Measurements from ENCODE around the gene NDUFS8.
A peak's percentile ranks its signal among the peaks of the same experiment; 100 is the strongest.
"Not testable (repeated sequence)": the region's sequence is repeated elsewhere in the genome, so short reads cannot be mapped to it uniquely, and the experiment has no call there.

NDUFS8 gene

DNA sequence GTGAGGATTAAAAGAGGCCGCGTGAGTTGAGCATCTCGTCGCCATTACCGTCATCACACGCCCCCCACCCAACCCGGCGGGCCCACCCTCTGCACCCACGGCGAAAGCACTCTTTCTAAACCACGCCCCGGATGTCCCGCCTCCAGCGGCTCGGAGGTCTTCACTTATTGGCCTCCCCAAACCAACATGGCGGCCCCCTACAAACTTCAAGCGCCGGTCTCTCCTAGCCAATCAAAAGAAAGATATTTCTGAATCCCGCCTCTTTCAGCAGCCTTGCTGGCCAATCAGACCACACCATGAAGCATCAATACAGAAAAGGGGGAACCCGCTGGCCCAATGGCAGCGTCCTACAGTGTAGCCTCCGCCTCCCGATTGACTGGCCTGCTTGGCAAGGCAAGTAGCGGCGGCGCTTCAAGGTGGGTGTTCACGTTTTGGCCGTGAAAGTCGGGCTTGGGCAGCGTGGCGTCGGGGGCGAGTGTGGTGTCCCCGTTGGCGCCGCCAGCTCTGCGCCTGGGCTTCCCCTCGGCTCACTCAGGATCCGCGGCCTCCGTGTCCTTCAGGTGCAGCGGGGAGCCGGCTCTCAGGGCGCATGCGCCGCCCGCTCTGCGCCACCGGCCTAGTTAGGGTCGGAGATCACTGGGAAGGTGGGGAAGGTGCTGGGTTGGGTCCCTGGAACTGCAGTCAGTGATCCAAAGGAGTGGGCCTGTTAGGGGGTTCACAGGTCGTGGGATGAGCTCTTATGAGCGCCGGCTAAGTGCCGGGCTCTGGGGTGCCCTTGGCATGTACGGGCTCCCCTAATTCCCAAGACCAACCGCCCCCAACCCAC, at the start of gene NDUFS8:
Gene NDUFS8, plus strand, starts transcription at position 364 of the 826 bp plus-strand sequence. CDS start 1,471 bp downstream, outside the sequence.
- TF ChIP-seq, protein P1, sequence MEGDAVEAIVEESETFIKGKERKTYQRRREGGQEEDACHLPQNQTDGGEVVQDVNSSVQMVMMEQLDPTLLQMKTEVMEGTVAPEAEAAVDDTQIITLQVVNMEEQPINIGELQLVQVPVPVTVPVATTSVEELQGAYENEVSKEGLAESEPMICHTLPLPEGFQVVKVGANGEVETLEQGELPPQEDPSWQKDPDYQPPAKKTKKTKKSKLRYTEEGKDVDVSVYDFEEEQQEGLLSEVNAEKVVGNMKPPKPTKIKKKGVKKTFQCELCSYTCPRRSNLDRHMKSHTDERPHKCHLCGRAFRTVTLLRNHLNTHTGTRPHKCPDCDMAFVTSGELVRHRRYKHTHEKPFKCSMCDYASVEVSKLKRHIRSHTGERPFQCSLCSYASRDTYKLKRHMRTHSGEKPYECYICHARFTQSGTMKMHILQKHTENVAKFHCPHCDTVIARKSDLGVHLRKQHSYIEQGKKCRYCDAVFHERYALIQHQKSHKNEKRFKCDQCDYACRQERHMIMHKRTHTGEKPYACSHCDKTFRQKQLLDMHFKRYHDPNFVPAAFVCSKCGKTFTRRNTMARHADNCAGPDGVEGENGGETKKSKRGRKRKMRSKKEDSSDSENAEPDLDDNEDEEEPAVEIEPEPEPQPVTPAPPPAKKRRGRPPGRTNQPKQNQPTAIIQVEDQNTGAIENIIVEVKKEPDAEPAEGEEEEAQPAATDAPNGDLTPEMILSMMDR (IDR thresholded peaks at IDR 0.05; ENCODE audit: low read depth, low read length, missing control alignments), result no peak
- DNase-seq (ENCODE audit: low read depth), result peak; percentile 98
- H3K4me3 ChIP-seq (ENCODE audit: low read depth, low read length), result peak within 1 kb of the TSS; percentile 88

DNA sequence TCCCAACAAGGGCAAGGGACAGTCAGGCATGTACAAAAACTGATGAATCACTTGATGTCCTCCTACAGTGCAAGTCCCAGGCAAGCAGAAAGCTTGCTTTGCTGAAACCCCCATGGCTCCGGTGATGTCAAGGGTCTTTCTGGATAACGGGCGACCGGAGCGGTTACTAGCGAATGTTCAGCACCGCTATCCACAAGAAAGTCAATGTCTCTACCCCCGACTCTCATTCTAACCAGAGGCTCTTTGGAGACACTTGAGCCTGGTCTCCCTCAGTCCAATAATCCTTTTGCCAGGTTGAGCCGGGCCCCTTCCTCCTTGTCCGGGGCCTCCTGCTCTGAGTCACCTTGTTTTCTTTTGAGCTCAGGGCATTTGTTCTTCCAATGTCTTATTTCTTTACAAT, 49.3 kb upstream of the NDUFS8 start:
- not testable (repeated sequence) for H3K4me3 ChIP-seq (ENCODE audit: low read depth, low read length); DNase-seq (ENCODE audit: low read depth)

DNA sequence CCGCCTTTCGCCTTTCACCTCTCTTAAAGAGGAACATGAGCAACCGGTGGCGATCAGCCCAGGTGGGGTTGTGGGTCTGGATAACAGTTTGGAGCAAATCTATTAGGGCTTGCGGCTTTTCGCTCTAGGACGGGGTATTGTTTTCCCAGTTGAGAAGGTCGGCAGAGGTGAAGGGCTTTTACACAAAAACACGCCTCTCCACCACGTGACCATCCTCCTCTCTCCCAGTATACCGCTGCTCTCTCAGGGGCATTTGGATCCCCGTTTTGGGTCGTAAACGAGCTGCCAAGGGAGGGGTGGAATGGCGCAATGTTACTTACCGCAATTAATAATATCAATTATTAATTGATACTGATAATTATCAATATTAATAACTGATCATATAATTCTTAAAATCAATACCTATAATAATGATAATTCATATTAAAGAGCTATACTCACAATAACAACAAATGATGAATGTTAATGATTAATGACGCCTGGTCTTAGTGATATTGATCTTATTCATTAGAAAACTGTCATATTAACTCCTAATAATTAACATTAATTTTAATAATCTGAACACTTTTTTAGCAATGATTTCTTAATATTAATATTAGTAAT, 48.1 kb upstream of the NDUFS8 start:
- not testable (repeated sequence) for H3K4me3 ChIP-seq (ENCODE audit: low read depth, low read length); DNase-seq (ENCODE audit: low read depth)

DNA sequence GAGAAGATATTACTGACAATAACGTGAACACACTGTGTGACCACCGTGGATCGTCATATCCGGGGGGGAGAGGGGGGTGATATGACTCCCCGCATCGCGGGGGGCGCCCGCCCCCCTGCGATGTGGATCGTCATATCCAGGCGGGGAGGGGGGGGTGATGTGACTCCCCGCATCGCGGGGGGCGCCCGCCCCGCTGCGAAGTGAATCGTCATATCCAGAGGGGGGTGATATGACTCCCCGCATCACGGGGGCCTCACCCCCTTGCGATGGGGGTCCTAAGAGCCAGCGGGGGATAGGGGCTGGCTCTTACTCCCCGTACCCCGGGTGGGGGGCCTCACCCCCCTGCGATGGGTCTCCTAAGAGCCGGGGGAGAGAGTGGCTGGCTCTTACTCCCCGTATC, 46.5 kb upstream of the NDUFS8 start:
- no peak overlapping the region for H3K4me3 ChIP-seq (ENCODE audit: low read depth, low read length)
- no peak for DNase-seq (ENCODE audit: low read depth)

DNA sequence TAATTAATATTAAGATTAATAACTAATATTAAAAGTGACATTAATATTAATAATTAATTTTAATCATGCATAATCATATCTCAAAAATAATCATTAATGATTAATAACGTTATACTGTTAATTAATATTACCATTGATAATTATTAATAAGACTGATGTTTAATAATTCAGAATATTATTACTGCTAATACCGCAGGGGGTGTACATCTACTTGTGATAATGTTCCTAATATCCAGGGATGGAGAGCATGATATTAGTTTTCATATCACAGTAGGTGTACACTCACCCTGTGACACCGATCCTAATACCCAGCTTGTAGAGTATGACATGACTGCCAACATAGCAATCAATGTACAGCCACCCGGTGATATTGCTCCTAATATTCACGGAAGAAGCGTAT, 45.2 kb upstream of the NDUFS8 start:
- not testable (repeated sequence) for H3K4me3 ChIP-seq (ENCODE audit: low read depth, low read length); DNase-seq (ENCODE audit: low read depth)

More for the DNA sequence above, 46.5 kb upstream of the NDUFS8 start:
- TF ChIP-seq, protein P1 (IDR thresholded peaks at IDR 0.05; ENCODE audit: low read depth, low read length, missing control alignments), result no peak

DNA sequence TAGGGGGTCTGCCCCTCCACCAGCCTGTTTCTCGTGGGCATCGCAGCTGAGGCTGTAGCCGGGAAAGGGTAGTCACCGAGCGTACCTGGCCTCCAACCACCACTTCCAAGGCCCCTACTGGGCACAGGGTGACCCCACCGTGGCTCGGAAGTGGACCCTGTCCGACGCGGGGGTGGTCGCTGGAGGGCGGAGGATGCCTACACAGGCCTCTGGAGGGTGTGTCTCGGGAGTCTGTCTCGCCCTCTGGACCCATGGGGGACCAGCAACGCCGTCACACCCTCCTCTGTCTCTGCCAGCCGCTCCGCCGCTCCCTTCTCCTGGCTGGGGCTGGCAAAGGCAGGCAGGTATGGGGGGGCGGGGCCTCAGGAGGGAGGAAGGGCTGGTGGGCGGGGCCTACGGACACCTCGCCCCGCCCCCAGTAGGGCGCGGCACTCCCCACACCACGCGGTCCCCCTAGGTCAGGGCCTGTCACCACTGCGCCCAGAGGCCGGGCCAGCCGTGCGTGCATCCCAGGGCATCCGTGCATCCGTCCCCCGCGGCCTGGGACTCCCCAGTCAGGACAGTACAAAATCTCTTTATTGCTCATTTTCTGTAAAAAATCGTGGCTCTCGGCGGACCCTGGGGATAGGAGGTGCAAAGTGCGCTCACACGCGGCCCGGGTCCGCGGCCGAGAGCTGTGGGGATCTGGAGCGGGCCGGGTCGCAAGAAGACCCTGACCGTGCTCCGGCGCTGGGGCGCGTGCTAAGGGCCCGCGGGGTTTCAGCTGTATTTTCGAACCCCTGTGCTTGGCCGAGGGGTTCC, 39.7 kb upstream of the NDUFS8 start:
- H3K4me3 ChIP-seq (ENCODE audit: low read depth, low read length); DNase-seq (ENCODE audit: low read depth): not testable (repeated sequence)

DNA sequence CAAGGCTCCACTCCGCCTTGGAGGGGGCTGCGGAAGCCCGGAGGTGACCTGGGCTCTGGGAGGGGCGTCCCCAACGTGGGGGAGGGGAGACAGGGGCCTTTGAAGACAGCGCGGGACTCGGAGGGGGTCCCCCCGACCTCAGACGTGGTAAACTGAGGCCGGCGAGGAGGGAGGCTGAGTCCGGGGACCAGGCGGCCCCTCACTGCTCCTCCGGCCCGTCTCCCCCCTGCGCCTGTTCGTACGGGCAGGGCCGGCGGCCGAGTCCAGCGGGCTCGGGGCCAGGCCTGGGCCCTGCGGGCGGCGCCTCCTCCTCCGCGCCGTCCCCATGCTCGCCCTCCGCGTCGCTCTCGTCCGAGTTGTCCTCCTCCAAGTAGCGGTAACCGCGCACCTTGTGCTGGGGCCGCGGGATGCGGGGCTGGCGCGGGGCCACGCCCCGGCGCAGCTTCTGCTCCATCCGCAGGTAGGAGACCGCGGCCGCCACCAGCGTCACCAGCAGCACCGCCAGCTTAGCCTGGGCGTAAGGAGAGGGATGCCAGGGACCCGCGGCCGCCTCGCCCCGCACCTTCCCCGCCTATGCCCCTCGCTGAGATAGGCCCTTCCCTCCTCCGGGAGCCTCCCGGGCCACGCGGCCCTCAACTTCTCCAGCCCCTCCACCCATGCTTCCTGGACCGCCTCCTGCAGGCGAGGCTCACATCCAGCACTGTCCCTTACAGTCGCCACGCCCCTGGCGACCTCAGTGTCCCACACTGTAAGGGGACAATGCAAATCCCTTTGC, 38.9 kb upstream of the NDUFS8 start:
- not testable (repeated sequence) for DNase-seq (ENCODE audit: low read depth); H3K4me3 ChIP-seq (ENCODE audit: low read depth, low read length)

DNA sequence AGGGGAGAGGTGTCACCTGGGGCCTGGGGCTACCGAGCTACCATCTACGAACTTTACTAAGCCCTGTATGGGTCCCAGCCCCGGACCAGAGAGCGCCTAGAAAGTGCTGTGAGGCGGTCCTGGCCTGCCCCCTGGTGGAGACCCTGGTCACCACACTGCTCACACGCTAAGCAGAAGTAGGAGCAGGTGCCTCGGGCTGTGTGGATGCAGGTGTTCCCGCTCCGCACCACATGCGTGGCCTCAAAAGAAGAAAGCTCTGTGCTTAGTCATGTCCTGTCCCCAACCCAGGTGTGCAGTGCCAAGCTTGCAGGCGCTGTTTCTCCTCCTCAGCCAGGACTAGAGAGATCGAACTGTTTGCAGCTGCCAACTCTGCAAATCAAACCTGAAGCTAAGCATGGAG, 36.7 kb upstream of the NDUFS8 start:
- TF ChIP-seq, protein P1 (IDR thresholded peaks at IDR 0.05; ENCODE audit: low read depth, low read length, missing control alignments), result peak; percentile 63
- not testable (repeated sequence) for H3K4me3 ChIP-seq (ENCODE audit: low read depth, low read length); DNase-seq (ENCODE audit: low read depth)

DNA sequence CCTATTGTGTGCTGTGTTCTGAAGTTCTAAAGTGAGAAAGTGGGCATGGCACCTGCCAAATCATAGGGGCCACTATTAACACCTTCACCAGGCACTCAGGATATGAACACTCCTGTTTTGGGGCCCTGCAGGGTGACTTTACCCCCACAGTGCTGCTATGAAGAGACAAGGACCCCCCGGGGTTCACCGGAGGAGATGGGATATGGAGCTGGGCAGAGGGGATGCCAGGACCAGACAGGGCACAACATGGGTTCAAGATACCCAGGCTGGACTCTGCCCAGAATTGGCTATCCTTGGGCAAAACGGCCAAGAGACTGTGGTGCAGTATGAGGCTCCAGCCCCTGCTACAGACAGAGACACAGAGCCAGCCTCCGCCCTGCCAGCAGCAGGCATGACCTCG, 36.1 kb upstream of the NDUFS8 start:
- DNase-seq (ENCODE audit: low read depth); H3K4me3 ChIP-seq (ENCODE audit: low read depth, low read length): not testable (repeated sequence)

DNA sequence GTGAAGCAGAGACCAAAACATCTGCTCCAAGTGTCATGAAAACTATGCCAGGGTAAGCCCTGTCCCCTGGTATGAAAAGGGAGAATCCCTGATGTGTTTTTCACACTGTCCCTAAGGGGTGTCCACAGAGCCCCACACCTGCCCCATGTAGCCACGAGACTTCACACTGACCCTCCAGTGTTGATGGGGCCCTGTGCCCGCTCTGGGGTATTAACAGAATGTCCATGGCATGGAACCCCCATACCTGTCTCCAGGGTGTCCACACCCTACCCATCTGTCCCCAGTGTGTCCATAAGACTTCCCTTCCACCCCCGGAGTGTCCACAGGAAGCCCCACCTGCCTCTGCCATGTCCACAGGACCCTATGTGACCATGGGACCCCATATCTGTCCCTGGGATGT, 35.4 kb upstream of the NDUFS8 start:
- H3K4me3 ChIP-seq (ENCODE audit: low read depth, low read length); DNase-seq (ENCODE audit: low read depth): not testable (repeated sequence)

DNA sequence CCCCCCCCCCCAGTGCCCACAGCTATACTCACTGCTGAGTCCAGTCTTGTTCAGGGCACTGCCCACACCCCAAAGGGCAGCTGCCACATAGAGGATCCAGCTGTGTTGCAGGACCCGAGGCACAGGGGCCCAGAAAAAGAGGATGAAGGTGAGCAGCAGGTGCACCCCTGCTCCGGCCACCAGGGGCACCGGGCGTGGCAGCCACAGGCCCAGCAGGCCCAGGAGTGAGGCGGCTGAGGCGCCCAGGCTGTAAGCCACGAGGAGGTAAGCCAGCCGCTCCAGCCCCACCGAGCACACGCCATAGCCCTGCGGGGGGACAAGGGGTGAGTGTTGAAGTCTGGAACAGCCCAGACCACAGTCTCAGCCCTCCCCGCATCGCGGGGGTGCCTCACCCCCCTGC, 34.9 kb upstream of the NDUFS8 start:
- H3K4me3 ChIP-seq (ENCODE audit: low read depth, low read length); DNase-seq (ENCODE audit: low read depth): not testable (repeated sequence)

All from GM12864 (cell line).